OCI-LY1 (cell line): ENCODE measurements around the gene TBCD.

Experiments used
- H2AFZ ChIP-seq: fragments of 200-600 bp; sonication (generic), shearing (Covaris generic); 2 replicates; pipeline ENCODE4 v1.6.0; 2014; ENCODE audit warnings: antibody characterized with exemption, mild to moderate bottlenecking, low read length
- H3F3A ChIP-seq: fragments of 200-600 bp; sonication (generic), shearing (Covaris generic); 2 replicates; pipeline ENCODE4 v1.6.0; 2014; ENCODE audit warnings: mild to moderate bottlenecking, antibody characterized with exemption, low read length, moderate library complexity; ENCODE audit not compliant: insufficient read depth
- H3K27ac ChIP-seq: fragments of 200-600 bp; sonication (generic); 2 replicates; pipeline ENCODE4 v1.5.1; 2014; ENCODE audit warnings: low read length, mixed run types, mild to moderate bottlenecking, low read depth; ENCODE audit not compliant: poor library complexity, severe bottlenecking
- H3K27me3 ChIP-seq: fragments of 200-600 bp; sonication (generic); 2 replicates; pipeline ENCODE4 v1.6.0; 2014; ENCODE audit warnings: antibody characterized with exemption, mild to moderate bottlenecking, low read length, moderate library complexity; ENCODE audit not compliant: insufficient read depth
- H3K36me3 ChIP-seq: fragments of 200-600 bp; sonication (generic); 2 replicates; pipeline ENCODE4 v1.6.1; 2014; ENCODE audit warnings: mild to moderate bottlenecking, antibody characterized with exemption, low read length, moderate library complexity, mixed read lengths; ENCODE audit not compliant: insufficient read depth
- H3K4me1 ChIP-seq: fragments of 200-600 bp; sonication (generic); 2 replicates; pipeline ENCODE4 v1.5.1; 2014; ENCODE audit warnings: mild to moderate bottlenecking, low read length, moderate library complexity; ENCODE audit not compliant: insufficient read depth, severe bottlenecking
- H3K4me2 ChIP-seq: fragments of 200-600 bp; sonication (generic), shearing (Covaris generic); 2 replicates; pipeline ENCODE4 v1.6.1; 2014; ENCODE audit warnings: low read length
- H3K4me3 ChIP-seq: fragments of 200-600 bp; sonication (generic); 2 replicates; pipeline ENCODE4 v1.5.1; 2014; ENCODE audit warnings: low read length, low read depth, mild to moderate bottlenecking, mixed read lengths; ENCODE audit not compliant: poor library complexity, severe bottlenecking
- H3K79me2 ChIP-seq: fragments of 200-600 bp; shearing (Covaris generic); 2 replicates; pipeline ENCODE4 v1.6.1; 2016; ENCODE audit warnings: mixed run types, low read length, mixed read lengths; ENCODE audit not compliant: insufficient read depth
- H3K9ac ChIP-seq: fragments of 200-600 bp; sonication (generic), shearing (Covaris generic); 2 replicates; pipeline ENCODE4 v1.6.1; 2014; ENCODE audit warnings: mild to moderate bottlenecking, low read length, mixed read lengths
- H3K9me2 ChIP-seq: fragments of 200-600 bp; sonication (generic), shearing (Covaris generic); 2 replicates; pipeline ENCODE4 v1.6.1; 2014; ENCODE audit warnings: low read depth, mild to moderate bottlenecking, low read length, mixed read lengths
- H3K9me3 ChIP-seq: fragments of 200-600 bp; shearing (Covaris generic); 2 replicates; pipeline ENCODE4 v1.6.1; 2014; ENCODE audit warnings: low read length, mixed read lengths
- H4K20me1 ChIP-seq: fragments of 200-600 bp; sonication (generic), shearing (Covaris generic); 2 replicates; pipeline ENCODE4 v1.6.0; 2016; ENCODE audit warnings: mild to moderate bottlenecking, low read length; ENCODE audit not compliant: insufficient read depth
- EZH2 ChIP-seq: fragments of 200-600 bp; sonication (generic), shearing (Covaris generic); IDR thresholded peaks from 2 replicates; pipeline ENCODE4 v1.8.0; 2017; ENCODE audit warnings: borderline replicate concordance, mixed run types, mild to moderate bottlenecking, antibody characterized with exemption, low read length, moderate library complexity, mixed read lengths
- TF ChIP-seq, protein P1 (sequence below): fragments of 200-600 bp; sonication (generic), shearing (Covaris generic); IDR thresholded peaks from 2 replicates; pipeline ENCODE4 v1.5.1; 2017; ENCODE audit warnings: mild to moderate bottlenecking, antibody characterized with exemption, low read length, moderate library complexity, mixed read lengths

Gene TBCD

GRCh38 chr17:82930043-82930923, 178.4 kb downstream of the TBCD start:
- H3K79me2 ChIP-seq: no peaks in the 10 kb centered on the region
- TF ChIP-seq, protein P1, sequence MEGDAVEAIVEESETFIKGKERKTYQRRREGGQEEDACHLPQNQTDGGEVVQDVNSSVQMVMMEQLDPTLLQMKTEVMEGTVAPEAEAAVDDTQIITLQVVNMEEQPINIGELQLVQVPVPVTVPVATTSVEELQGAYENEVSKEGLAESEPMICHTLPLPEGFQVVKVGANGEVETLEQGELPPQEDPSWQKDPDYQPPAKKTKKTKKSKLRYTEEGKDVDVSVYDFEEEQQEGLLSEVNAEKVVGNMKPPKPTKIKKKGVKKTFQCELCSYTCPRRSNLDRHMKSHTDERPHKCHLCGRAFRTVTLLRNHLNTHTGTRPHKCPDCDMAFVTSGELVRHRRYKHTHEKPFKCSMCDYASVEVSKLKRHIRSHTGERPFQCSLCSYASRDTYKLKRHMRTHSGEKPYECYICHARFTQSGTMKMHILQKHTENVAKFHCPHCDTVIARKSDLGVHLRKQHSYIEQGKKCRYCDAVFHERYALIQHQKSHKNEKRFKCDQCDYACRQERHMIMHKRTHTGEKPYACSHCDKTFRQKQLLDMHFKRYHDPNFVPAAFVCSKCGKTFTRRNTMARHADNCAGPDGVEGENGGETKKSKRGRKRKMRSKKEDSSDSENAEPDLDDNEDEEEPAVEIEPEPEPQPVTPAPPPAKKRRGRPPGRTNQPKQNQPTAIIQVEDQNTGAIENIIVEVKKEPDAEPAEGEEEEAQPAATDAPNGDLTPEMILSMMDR: no peak
- TF ChIP-seq EZH2: no peak
- H3F3A ChIP-seq: no peaks in the 10 kb centered on the region
- no peak overlapping the region for H3K27ac ChIP-seq
- no peak overlapping the region for H3K9ac ChIP-seq
- H3K4me1 ChIP-seq: no peaks in the 10 kb centered on the region
- H3K4me2 ChIP-seq: no peak overlapping the region
- H3K9me3 ChIP-seq: no peaks in the 10 kb centered on the region
- H3K36me3 ChIP-seq: peaks cover 58% of the 10 kb centered on the region
- H3K9me2 ChIP-seq: no peaks in the 10 kb centered on the region
- H3K27me3 ChIP-seq: no peaks in the 10 kb centered on the region
- H2AFZ ChIP-seq: no peak overlapping the region
- H4K20me1 ChIP-seq: no peaks in the 10 kb centered on the region
- no peak overlapping the region for H3K4me3 ChIP-seq

GRCh38 chr17:82930924-82931698, 179.2 kb downstream of the TBCD start:
- no peaks in the 10 kb centered on the region for H3K79me2 ChIP-seq
- H3K4me2 ChIP-seq: no peak overlapping the region
- no peaks in the 10 kb centered on the region for H3K9me3 ChIP-seq
- H3K4me1 ChIP-seq: no peaks in the 10 kb centered on the region
- no peaks in the 10 kb centered on the region for H3K9me2 ChIP-seq
- H3F3A ChIP-seq: no peaks in the 10 kb centered on the region
- no peaks in the 10 kb centered on the region for H3K27me3 ChIP-seq
- H2AFZ ChIP-seq: no peak overlapping the region
- H3K4me3 ChIP-seq: no peak overlapping the region
- H3K36me3 ChIP-seq: peaks cover 59% of the 10 kb centered on the region
- no peak overlapping the region for H3K9ac ChIP-seq
- H4K20me1 ChIP-seq: no peaks in the 10 kb centered on the region
- no peak for TF ChIP-seq EZH2
- TF ChIP-seq, protein P1: no peak
- no peak overlapping the region for H3K27ac ChIP-seq

GRCh38 chr17:82931699-82932517, 180.0 kb downstream of the TBCD start:
- Histone ChIP-seq H3K4me1 (no peaks in the 10 kb centered on the region), H3F3A (no peaks in the 10 kb centered on the region), H3K9me3 (no peaks in the 10 kb centered on the region), H3K9ac (no peak overlapping the region), H3K4me3 (no peak overlapping the region), H2AFZ (no peak overlapping the region), H3K79me2 (no peaks in the 10 kb centered on the region), H3K4me2 (no peak overlapping the region), H3K27ac (no peak overlapping the region), H4K20me1 (no peaks in the 10 kb centered on the region), H3K9me2 (no peaks in the 10 kb centered on the region), H3K27me3 (no peaks in the 10 kb centered on the region), H3K36me3 (peaks cover 54% of the 10 kb centered on the region)
- TF ChIP-seq, protein P1: no peak
- TF ChIP-seq EZH2: no peak
